ENCODE measurements around the gene KCNS1.

DNA sequence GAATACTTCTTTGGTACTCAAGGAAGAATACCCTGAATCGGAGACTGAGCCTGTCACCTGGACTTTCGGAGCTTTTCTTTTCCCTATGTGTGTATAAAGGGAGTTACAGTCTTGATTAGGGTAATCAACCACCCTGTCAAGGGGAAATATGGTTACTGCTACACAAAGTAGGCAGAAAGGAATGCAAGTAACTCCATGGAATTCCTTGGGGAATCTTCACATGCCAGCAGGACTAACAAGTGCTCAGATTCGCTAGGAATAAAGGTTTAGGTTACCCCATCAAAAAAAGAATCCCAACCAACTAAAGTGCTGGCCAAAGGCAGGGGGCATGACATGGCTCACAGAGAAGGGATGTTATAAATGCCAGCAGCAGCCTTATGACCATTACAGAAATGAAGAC, 10.4 kb downstream of the KCNS1 start:
- TF ChIP-seq POLR2A (IDR thresholded peaks at IDR 0.05): no peak
- no peak for TF ChIP-seq CTCF (IDR thresholded peaks at IDR 0.05)

Measured in heart left ventricle (tissue), 13 donors.